AG10803 (cell line): Measurements from ENCODE around the gene ARHGAP18.

Source experiments
- DNase-seq: peaks from one replicate; pipeline ENCODE4 v3.0.0; 2010; ENCODE audit warnings: low read depth
- H3K4me3 ChIP-seq: 2 replicates; pipeline ENCODE4 v1.5.1; 2011; ENCODE audit warnings: mild to moderate bottlenecking, low read length, control low read depth
- CTCF ChIP-seq: conservative IDR thresholded peaks from 2 replicates; pipeline ENCODE4 v1.5.1; 2011; ENCODE audit warnings: mild to moderate bottlenecking, low read length, control low read depth, inconsistent platforms

ARHGAP18 gene

GRCh38 chr6:129662980-129663431 is 47.0 kb downstream of the ARHGAP18 start:
- no peak overlapping the region for H3K4me3 ChIP-seq
- TF ChIP-seq CTCF: no peak
- DNase-seq: no peak

GRCh38 chr6:129662406-129662766 is 47.6 kb downstream of the ARHGAP18 start:
- H3K4me3 ChIP-seq: peak overlapping the region; percentile 4; the same call in 1 of the 2 replicates
- no peak for TF ChIP-seq CTCF
- DNase-seq: no peak

- H3K4me3 ChIP-seq: peak overlapping the region; percentile 4; the same call in 1 of the 2 replicates
- no peak for TF ChIP-seq CTCF
- no peak for DNase-seq
Measured at GRCh38 chr6:129661536-129662405, 48.2 kb downstream of the ARHGAP18 start.

- TF ChIP-seq CTCF: no peak
- no peak for DNase-seq
- no peak overlapping the region for H3K4me3 ChIP-seq
Measured at GRCh38 chr6:129660346-129660676, 49.7 kb downstream of the ARHGAP18 start.

GRCh38 chr6:129659590-129660345 is 50.2 kb downstream of the ARHGAP18 start:
- TF ChIP-seq CTCF: no peak
- no peak overlapping the region for H3K4me3 ChIP-seq
- DNase-seq: no peak

- TF ChIP-seq CTCF: no peak
Measured at GRCh38 chr6:129659167-129659566, 50.8 kb downstream of the ARHGAP18 start.

GRCh38 chr6:129657483-129657882 is 52.5 kb downstream of the ARHGAP18 start:
- TF ChIP-seq CTCF: no peak
- no peak overlapping the region for H3K4me3 ChIP-seq
- DNase-seq: no peak

More at GRCh38 chr6:129659167-129659566, 50.8 kb downstream of the ARHGAP18 start:
- H3K4me3 ChIP-seq: no peak overlapping the region
- no peak for DNase-seq
